HG02885 (cell line): ENCODE results near the gene RNF7.
A peak's percentile ranks its signal among the peaks of the same experiment; 100 is the strongest.
"Not testable (repeated sequence)": the region's sequence is repeated elsewhere in the genome, so short reads cannot be mapped to it uniquely, and the experiment has no call there.

ENCODE experiments used
- ATAC-seq: cut with Tn5 transposase; IDR thresholded peaks from one replicate; pipeline ENCODE4 v1.9.1; 2021; ENCODE audit warnings: mild to moderate bottlenecking; ENCODE audit not compliant: unreplicated experiment, poor library complexity

Gene RNF7

DNA sequence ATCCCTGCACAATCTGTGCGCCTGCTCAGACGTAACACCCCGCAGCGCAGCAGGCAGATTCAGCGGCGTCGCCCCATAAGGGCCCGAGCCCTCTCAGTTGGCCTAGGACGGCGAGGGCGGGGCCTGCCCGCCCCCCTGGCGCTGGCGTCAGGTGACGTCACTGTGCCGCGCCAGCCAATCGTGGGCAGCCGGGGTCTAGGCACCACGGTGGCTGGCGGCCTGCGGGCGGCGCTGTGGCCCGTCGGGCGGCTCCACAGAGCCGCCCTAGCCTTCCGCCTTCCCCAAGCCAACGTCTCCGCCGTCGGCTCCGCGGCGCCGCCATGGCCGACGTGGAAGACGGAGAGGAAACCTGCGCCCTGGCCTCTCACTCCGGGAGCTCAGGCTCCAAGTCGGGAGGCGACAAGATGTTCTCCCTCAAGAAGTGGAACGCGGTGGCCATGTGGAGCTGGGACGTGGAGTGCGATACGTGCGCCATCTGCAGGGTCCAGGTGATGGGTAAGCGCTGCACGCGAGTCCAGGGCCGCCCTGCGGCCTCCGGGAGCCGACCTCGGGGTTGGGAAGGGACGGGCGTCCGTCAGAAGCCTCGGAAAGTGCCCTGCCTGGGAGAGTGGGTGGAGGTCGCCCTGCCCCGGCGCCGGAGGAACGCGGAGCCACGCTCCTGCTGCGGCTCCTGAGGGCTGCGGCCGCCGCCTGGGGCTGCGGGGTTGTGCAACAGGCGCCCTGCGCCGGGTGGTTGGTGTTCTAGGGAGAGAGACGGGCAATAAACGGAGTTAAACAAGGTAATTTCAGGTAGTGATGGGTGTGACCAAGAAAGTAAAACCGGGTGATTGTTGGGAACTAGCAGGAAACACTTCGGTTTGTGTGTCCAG, at the start of gene RNF7:
Gene RNF7, plus strand, starts transcription at position 277 of the 869 bp plus-strand sequence. Its CDS starts 44 bp downstream, at position 321.
- peak; percentile 97 for ATAC-seq

DNA sequence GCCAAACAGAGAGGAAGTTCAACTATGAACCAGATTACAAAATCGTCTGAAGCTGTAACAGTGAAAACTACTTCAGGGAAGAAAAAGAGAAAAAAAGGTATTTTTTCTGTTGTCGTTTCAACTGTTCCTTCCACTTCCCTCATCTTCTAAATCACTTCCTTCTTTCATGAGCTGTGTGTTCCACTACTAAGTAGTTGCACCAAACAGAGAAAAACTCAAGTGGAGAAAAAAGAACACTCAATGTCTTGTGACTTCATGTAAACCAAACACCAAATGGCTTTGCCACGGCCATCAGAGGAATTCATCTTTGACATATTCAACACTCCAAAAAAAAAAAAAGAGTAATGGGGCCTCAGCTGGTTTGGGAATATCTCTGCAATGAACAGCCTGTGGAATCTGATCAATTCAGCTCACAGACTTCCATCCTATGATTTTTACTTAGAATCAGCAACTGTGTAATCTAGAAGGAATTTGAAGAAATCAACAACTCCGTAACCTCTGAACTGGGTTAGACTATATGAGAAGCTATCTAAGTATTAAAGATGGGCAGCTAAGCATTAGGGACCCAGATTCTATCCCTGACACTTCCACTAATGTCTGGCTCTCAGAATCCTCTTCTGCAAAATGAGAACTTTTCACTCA, 47.5 kb upstream of the RNF7 start:
- ATAC-seq: no peak

DNA sequence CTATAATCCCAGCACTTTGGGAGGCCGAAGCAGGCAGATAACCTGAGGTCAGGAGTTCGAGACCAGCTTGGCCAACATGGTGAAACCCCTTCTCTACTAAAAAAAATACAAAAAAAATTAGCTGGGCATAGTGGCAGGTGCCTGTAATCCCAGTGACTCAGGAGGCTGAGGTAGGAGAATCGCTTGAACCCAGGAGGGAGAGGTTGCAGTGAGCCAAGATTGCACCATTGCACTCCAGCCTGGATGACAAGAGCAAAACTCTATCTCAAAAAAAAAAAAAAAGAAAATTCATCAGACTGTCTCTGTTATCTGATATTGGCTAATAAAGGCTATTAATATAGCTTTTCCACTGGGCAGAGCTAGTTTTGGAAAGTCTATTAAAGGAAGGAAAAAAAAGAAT, 46.6 kb upstream of the RNF7 start:
- ATAC-seq: not testable (repeated sequence)

DNA sequence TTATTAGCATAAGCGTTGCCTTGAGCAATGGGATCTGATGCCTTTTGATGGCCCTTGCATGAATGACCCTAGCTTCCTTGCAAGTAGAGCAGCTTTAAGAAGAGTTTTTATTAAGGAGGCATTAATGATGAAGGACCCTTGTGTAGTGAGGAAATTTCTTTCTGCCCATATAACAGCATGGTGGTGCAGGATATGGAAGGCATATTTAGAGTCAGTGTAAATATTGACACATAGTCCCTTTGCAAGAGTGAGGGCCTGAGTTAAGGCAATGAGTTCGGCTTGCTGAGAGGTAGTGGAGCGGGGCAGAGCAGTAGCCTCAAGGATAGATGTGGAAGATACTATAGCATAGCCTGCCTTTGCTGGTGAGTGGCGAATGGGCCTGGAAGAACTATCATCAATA, 45.1 kb upstream of the RNF7 start:
- not testable (repeated sequence) for ATAC-seq

DNA sequence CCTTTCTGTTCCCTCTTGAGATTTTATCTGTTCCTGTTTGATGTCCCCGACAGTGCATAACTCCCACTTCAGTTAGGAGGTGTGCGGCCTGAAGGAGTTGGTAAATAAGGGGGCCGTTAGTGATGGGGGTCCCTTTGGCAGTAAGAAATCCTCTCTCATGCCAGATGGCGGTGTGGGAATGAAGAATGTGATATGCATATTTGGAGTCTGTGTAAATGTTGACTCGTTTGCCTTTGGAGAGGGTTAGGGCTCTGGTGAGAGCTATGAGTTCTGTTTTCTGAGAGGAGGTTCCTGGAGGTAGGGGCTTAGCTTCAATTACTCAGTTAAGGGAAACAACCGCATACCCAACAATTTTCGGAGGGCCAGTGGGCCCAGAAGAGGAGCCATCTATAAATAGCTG, 38.8 kb upstream of the RNF7 start:
- no peak for ATAC-seq

DNA sequence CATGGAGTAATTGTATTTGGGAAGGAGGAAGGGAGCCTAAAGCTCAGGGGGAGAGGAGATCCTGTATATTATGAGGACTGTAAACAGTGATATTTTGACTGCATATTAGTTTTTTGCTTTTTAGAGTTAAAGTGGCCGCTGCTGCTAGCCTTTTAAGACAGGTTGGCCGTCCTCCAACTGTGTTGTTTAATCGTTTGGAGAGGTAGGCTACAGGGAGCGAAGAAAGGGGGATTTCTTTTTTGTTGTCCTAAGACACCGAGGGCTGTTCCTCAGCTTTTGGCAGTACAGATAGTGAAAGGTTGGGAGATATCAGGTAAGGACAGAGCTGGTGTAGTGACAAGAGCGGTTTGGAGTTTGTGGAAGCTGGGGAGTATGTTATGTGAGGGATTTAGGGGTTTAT, 38.2 kb upstream of the RNF7 start:
- no peak for ATAC-seq

DNA sequence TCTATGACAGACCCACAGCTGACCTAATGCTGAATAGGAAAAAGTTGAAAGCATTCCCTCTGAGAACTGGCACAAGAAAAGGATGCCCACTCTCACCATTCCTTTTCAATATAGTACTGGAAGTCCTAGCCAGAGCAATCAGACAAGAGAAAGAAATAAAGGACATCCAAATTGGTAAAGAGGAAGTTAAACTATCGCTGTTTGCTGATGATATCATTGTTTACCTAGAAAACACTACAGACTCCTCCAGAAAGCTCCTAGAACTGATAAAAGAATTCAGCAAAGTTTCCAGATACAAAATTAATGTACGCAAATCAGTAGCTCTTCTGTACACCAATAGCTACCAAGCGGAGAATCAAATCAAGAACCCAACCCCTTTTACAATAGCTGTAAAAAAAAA, 34.7 kb upstream of the RNF7 start:
- not testable (repeated sequence) for ATAC-seq

DNA sequence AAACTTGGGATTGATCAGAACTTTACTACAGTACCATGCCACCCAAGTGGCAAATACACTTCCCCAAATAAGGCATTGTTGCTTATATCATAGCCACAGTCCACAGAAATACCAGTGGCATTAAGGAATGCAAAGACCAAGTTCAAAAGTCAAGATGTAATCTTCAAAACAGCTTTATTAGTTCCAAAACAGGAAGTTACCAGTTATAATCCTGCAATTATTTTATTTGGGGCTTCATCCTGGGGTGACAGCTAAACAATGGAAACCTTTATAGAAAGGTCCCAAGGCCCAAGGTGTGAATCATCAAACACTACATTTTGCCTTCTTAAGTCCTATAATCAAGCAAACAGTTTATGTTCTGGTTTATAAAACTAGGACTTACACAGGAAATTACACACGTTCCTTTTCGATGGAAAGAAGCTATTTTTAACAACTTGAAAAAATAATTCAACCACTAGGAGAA, 30.3 kb upstream of the RNF7 start:
- no peak for ATAC-seq

DNA sequence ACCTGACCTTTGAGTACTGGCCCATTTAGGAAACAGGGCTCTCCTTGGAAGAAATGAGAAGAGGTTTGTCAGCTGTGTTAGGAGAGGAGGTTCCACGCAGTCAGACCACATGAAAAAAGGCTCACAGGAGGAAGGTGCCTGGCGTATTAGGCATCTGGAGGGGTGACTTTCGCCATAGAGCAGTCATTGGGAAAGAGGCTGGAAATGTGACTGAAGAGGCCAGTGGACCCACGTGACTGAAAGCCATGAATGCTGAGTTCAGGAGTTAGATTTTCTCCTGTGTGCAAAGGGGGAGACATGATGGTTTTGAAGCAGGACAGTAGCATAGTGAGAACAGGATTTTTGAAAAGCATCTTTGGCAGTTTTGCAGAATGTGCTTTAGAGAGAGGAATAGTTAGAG, 29.7 kb upstream of the RNF7 start:
- no peak for ATAC-seq

DNA sequence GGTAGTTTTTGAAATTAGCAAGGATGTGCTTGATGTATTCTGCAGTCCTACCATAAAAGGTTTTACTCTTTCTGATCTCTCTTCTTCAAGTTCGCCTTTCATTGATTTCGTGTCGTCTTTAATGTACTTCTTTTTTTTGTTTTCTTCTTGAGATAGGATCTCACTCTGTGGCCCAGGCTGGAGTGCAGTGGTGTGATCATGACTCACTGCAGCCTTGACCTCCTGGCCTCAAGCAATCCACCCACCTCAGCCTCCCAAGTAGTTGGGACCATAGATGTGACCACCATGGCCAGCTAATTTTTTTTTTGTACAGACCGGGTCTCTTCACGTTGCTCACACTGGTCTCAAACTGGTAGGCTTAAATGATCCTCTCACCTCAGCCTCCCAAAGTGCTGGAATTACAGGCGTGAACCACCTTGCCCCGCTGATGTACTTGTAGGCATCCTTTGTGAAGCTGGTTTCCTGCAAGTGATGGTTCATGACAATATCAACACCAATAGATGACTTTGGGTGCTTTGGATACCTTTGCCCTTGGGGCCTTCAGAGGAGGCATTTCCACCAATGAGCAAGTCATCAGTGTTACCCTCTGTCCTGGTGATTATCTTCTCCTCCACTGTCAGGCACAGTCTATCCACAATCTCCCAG, 28.9 kb upstream of the RNF7 start:
- ATAC-seq: no peak

DNA sequence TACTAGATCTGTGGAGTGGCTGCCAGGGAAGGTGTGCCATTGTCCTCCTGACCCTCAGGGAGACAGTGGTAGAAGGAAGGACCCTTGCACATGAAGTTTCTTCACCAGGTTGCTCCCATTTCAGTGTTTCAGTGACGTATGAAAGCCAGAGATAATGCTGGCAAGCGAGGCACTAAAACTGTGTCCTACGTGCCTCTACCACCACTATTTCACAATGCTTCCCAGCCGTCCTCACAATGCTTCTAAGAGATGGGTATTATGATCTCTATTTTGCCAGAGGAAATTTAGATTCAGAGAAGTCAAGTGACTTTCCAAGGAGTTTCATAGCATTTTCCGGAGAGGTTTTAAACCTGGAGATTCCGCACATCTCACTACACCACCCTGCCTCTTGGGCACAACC, 28.0 kb upstream of the RNF7 start:
- ATAC-seq: no peak

DNA sequence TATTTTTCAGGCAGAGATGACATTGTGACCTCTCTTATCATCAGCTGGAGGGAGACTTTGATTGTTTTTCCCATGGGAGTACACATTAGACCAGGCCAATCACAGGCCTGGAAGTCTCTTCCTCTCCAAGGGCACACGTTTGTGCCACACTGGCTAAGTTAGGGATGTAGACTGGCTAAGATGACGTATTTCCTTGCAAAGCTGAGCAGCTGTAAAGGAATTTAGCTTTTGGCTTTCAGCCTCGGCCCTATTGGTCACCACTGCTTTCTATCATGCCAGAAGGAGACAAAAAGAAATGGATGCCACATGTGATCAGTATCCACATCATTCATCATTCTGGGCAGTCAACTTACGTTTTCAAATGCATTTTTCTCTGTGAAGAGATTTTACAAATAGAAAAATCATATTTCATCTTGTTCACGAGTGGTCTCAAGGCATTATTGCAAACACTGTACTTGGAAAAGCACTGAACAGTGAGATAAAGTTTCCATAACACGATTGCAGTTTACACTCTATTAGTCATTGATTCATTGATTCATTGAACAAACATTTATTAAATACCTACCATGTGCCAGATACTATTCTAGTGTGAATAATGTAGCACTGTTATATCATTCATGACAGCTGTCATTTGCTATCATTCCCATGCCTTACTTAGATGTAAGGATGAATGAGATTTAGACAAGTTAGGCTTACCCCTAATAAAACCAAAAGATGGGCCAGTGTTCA, 27.0 kb upstream of the RNF7 start:
- ATAC-seq: no peak

DNA sequence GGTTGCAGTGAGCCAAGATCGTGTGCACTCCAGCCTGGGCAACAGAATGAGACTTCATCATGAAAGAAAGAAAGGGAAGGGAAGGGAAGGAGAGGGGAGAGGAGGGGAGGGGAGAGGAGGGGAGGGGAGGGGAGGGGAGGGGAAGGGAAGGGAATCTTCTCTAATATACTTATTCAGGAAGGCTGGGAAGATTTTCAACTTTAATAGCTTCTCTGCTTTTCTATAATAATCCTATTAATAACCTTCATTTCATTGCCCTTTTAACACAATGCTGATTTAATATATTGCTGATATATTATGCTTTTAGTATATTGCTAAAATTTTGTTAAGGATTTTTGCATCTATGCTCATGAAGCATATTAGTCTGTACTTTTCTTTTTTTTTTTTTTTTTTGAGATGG, 23.4 kb upstream of the RNF7 start:
- no peak for ATAC-seq

DNA sequence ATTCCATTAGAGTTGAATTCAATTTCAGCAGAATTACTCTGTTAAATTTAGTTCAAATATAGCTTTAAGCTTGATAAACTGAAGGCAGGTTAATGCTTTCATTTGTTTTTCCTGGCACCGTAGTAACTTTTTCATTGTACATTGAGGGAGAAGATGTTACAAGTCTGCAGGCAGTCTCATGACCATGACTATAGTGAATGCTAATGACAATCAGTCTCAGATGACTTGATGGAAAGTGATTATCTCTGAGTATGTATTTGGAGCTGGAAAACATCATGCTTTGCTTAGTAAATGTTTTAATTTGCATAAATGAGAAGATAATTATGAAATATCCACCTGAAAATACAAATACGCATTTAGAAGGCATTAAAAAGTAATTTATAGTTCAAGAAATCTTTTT, 16.0 kb upstream of the RNF7 start:
- no peak for ATAC-seq

DNA sequence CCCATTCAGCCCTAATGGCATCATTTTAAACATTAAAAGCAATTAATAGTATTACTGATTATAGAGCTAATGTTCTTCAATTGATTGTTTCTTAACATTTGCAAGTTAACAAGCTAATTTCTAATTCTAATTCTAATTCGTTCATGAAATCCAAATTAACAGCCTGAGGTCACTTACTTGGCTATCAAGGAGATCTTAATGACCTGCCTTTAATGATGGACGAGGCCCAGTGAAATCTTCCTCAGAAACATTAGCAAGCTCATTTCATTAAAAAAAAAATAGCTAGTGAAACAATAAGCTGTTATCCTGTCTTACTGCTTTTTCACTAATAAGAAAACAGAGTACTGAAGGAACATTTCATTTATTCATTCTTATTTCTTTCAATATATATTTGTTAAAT, 15.4 kb upstream of the RNF7 start:
- no peak for ATAC-seq

DNA sequence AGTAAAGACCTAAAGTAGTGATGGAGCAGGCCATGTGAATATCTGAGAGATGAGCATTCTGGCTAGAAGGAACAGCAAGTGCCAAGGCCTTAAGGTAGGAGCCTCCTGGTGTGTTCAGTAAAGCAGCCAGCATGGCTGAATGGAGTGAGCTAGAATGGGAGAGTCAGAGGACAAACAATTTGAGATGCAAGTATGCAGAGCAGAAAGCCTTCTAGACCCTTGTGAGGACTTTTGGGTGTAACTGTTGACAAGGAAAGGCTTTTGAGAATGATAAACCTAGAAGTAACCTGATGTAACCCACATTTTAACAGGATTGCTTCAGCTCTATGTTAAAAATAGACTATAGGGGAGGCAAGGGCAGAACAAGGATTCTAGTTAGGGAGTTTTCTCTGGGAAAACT, 14.8 kb upstream of the RNF7 start:
- ATAC-seq: no peak

DNA sequence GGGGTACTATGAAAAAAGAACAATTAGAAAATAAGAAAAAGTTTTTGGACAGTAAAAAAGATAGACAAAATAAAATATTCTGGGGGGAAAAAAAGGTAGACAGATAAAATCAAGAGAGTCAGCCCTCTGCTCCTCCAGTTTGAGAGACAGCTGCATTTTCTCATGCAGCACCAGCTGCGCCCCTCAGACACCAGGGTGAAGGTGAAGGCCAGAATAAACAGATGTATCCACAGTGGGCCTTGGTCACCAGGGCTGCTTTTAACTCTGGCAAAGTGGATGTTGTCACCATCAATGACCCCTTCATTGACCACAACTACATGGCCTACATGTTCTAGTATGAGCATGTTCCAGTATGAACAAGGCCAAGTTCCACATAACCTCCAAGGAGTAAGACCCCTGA, 13.9 kb upstream of the RNF7 start:
- no peak for ATAC-seq

DNA sequence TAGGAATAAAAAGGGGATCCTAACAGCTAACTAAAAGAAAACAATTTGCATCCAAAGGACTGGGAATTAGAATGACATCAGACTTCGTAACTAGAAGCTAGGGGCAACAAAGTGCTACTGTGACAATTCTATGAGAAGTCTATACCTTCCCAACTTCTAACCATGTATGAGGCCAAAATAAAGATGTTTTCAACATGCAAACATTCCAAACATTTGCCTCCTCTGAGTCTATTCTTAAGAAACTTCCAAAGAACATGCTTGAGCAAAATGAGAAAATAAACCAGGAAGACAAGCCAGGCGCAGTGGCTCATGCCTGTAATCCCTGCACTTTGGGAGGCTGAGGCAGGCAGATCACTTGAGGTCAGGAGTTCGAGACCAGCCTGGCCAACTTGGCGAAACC, 13.1 kb upstream of the RNF7 start:
- ATAC-seq: no peak

DNA sequence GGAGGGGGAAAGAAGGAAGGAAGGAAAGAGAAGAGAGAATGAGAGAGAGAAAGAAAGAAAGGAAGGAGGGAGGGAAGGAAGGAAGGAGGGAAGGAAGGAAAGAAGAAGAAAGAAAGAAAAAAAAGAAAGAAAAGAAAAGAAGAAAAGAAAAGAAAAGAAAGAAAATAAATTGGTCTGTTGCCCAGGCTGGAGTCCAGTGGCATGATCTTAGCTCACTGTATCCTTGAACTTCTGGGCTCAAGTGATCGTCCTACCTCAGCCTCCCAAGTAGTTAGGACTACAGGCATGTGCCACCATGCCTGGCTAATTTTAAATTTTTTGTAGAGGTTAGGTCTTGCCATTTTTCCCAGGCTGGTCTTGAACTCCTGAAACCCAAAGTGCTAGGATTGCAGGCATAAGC, 11.6 kb upstream of the RNF7 start:
- no peak for ATAC-seq

DNA sequence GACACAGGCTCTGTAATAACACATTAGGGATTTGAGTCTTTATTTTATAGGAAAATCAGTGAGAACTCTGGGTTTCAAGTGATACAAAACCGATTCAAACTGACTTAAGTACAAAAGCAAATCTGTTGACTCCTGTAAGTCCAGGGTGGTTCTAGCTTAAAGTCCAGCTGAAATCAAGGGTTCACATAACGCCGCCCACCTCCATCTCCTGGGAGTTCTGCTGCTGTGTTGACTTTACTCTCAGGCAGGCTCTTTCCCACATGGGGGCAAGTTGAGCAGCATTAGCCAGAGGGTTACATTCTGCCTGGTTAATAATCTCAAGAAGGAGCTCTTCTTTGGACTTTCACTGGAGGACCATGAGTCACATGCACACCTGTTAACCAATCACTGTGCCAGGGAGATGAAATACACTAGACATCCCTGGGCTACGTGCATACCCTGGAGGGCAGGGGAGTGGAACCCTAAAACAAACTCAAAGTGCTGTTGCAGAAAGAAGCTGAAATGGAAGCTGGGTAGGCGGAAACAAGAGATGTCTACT, 9.7 kb upstream of the RNF7 start:
- no peak for ATAC-seq
